ENCODE measurements around the gene TSEN54.
"Not testable (repeated sequence)": the region's sequence is repeated elsewhere in the genome, so short reads cannot be mapped to it uniquely, and the experiment has no call there.

The TSEN54 gene

GRCh38 chr17:75518201-75518600 lies 1.9 kb downstream of the TSEN54 start:
- H3K9me3 ChIP-seq (ENCODE audit: control insufficient read depth, insufficient read depth, low read length): no peaks in the 10 kb centered on the region
- no peak overlapping the region for H3K27ac ChIP-seq (ENCODE audit: low read depth, low read length)
- peak overlapping the region; percentile 93 for H3K4me3 ChIP-seq (ENCODE audit: low read length)
- H3K79me2 ChIP-seq (ENCODE audit: control insufficient read depth, low read length): peaks cover 20% of the 10 kb centered on the region
- H3K9me2 ChIP-seq (replicated peaks; ENCODE audit: control insufficient read depth, low read length): no peaks in the 10 kb centered on the region
- peak overlapping the region; percentile 82 for H3K4me2 ChIP-seq (ENCODE audit: low read length)
- TF ChIP-seq, protein P1, sequence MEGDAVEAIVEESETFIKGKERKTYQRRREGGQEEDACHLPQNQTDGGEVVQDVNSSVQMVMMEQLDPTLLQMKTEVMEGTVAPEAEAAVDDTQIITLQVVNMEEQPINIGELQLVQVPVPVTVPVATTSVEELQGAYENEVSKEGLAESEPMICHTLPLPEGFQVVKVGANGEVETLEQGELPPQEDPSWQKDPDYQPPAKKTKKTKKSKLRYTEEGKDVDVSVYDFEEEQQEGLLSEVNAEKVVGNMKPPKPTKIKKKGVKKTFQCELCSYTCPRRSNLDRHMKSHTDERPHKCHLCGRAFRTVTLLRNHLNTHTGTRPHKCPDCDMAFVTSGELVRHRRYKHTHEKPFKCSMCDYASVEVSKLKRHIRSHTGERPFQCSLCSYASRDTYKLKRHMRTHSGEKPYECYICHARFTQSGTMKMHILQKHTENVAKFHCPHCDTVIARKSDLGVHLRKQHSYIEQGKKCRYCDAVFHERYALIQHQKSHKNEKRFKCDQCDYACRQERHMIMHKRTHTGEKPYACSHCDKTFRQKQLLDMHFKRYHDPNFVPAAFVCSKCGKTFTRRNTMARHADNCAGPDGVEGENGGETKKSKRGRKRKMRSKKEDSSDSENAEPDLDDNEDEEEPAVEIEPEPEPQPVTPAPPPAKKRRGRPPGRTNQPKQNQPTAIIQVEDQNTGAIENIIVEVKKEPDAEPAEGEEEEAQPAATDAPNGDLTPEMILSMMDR (IDR thresholded peaks at IDR 0.05; ENCODE audit: low read depth, low read length, poor library complexity, severe bottlenecking): no peak
- TF ChIP-seq EZH2phosphoT487 (IDR thresholded peaks at IDR 0.05; ENCODE audit: borderline replicate concordance, low read length): no peak
- H3K36me3 ChIP-seq (ENCODE audit: control insufficient read depth, low read length): peaks cover 30% of the 10 kb centered on the region
- H3K27me3 ChIP-seq (ENCODE audit: control insufficient read depth, low read length): peaks cover 17% of the 10 kb centered on the region
- H3K4me1 ChIP-seq (ENCODE audit: control insufficient read depth, low read length): peaks cover 30% of the 10 kb centered on the region
- H3F3A ChIP-seq (ENCODE audit: control insufficient read depth, insufficient read depth): no peaks in the 10 kb centered on the region
- H4K20me1 ChIP-seq (ENCODE audit: control insufficient read depth, insufficient read depth, low read depth, low read length): peaks cover 5% of the 10 kb centered on the region; the same call in 1 of the 2 replicates

DNA sequence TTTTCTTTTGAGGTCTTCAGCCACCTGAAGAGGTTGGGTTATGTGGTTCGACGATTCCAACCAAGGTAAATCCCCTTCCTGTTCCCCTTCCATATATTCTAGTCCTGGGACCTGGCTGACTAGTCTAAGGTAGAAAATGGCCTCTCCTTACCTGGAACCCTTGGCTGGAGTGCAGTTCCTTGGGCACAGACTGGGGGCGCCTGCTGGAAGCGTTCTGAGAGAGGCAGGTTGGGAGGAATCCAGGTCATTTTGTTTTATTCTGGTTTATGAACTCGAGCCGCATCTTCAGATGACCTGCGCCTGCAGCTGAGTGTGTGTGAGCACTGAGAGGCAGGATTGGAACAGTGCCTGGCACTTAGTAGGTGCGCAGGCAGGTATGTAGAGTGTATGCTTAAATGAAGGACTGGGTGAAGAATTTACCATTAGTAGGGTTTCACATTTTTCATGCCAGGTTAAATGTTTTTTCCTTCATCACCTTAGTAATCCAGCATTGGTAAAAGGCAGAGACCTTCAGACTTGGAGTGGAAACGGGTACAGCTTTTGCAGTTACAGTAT lies 2.7 kb downstream of the TSEN54 start:
- Histone ChIP-seq H3K27ac (ENCODE audit: low read depth, low read length) (no peak overlapping the region), H3K9me3 (ENCODE audit: control insufficient read depth, insufficient read depth, low read length) (no peaks in the 10 kb centered on the region), H3K79me2 (ENCODE audit: control insufficient read depth, low read length) (peaks cover 20% of the 10 kb centered on the region), H3K4me1 (ENCODE audit: control insufficient read depth, low read length) (peaks cover 30% of the 10 kb centered on the region), H3K9me2 (replicated peaks; ENCODE audit: control insufficient read depth, low read length) (no peaks in the 10 kb centered on the region), H4K20me1 (ENCODE audit: control insufficient read depth, insufficient read depth, low read depth, low read length) (peaks cover 5% of the 10 kb centered on the region; the same call in 1 of the 2 replicates), H3K4me2 (ENCODE audit: low read length) (no peak overlapping the region), H3K36me3 (ENCODE audit: control insufficient read depth, low read length) (peaks cover 38% of the 10 kb centered on the region), H3K27me3 (ENCODE audit: control insufficient read depth, low read length) (peaks cover 13% of the 10 kb centered on the region), H3K4me3 (ENCODE audit: low read length) (no peak overlapping the region), H3F3A (ENCODE audit: control insufficient read depth, insufficient read depth) (peaks cover 5% of the 10 kb centered on the region; the same call in 1 of the 2 replicates)
- no peak for TF ChIP-seq EZH2phosphoT487 (IDR thresholded peaks at IDR 0.05; ENCODE audit: borderline replicate concordance, low read length)
- TF ChIP-seq, protein P1 (IDR thresholded peaks at IDR 0.05; ENCODE audit: low read depth, low read length, poor library complexity, severe bottlenecking): no peak

- H3F3A ChIP-seq (ENCODE audit: control insufficient read depth, insufficient read depth); H3K9me3 ChIP-seq (ENCODE audit: control insufficient read depth, insufficient read depth, low read length); H3K27ac ChIP-seq (ENCODE audit: low read depth, low read length); H3K27me3 ChIP-seq (ENCODE audit: control insufficient read depth, low read length); H3K4me2 ChIP-seq (ENCODE audit: low read length); H3K4me3 ChIP-seq (ENCODE audit: low read length); H4K20me1 ChIP-seq (ENCODE audit: control insufficient read depth, insufficient read depth, low read depth, low read length); H3K9me2 ChIP-seq (replicated peaks; ENCODE audit: control insufficient read depth, low read length): not testable (repeated sequence)
- peaks cover 43% of the 10 kb centered on the region for H3K36me3 ChIP-seq (ENCODE audit: control insufficient read depth, low read length)
- H3K79me2 ChIP-seq (ENCODE audit: control insufficient read depth, low read length): peaks cover 20% of the 10 kb centered on the region
- peaks cover 32% of the 10 kb centered on the region for H3K4me1 ChIP-seq (ENCODE audit: control insufficient read depth, low read length)
Measured at GRCh38 chr17:75520413-75520812, 4.1 kb downstream of the TSEN54 start.

DNA sequence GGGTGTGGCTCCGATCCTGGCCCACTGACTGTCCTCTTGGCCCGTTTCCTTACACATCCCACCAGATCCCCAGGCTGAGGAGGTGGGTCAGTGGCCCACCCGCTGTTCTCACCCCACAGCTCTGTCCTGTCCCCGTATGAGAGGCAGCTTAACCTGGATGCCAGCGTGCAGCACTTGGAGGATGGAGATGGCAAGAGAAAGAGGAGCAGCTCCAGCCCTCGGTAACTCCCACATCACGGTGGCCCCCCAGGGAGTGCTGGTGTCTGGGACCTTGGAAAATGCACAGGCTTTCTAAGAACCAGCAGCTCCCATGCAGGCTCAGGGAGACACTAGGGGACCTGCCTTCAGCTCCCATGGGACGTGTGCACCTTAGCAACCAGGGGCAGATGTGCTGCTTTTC lies 5.0 kb downstream of the TSEN54 start:
- H3K79me2 ChIP-seq (ENCODE audit: control insufficient read depth, low read length): peaks cover 20% of the 10 kb centered on the region
- H3K9me2 ChIP-seq (replicated peaks; ENCODE audit: control insufficient read depth, low read length): no peaks in the 10 kb centered on the region
- H3K27me3 ChIP-seq (ENCODE audit: control insufficient read depth, low read length): peaks cover 6% of the 10 kb centered on the region
- H3K36me3 ChIP-seq (ENCODE audit: control insufficient read depth, low read length): peaks cover 43% of the 10 kb centered on the region
- peaks cover 5% of the 10 kb centered on the region; the same call in 1 of the 2 replicates for H4K20me1 ChIP-seq (ENCODE audit: control insufficient read depth, insufficient read depth, low read depth, low read length)
- H3K27ac ChIP-seq (ENCODE audit: low read depth, low read length): no peak overlapping the region
- H3K4me2 ChIP-seq (ENCODE audit: low read length): no peak overlapping the region
- H3K4me1 ChIP-seq (ENCODE audit: control insufficient read depth, low read length): peaks cover 34% of the 10 kb centered on the region
- no peak overlapping the region for H3K4me3 ChIP-seq (ENCODE audit: low read length)
- no peaks in the 10 kb centered on the region for H3K9me3 ChIP-seq (ENCODE audit: control insufficient read depth, insufficient read depth, low read length)
- peaks cover 8% of the 10 kb centered on the region for H3F3A ChIP-seq (ENCODE audit: control insufficient read depth, insufficient read depth)
- TF ChIP-seq EZH2phosphoT487 (IDR thresholded peaks at IDR 0.05; ENCODE audit: borderline replicate concordance, low read length): no peak
- TF ChIP-seq, protein P1 (IDR thresholded peaks at IDR 0.05; ENCODE audit: low read depth, low read length, poor library complexity, severe bottlenecking): no peak
